Smooth muscle cell (in vitro differentiated cells): ENCODE results near the gene IRX5. TPM values are rescaled to one million over a fixed set of nuclear protein-coding genes. Genes with fewer than 3 reads are reported as not detected.

ENCODE experiments used
- DNase-seq: peaks from one replicate; lab custom pipeline; 2025; ENCODE audit not compliant: unreplicated experiment; lab: John Stamatoyannopoulos, UW
- H2AFZ ChIP-seq: fragments of 200-600 bp; sonication (generic); 2 replicates; pipeline ENCODE4 v1.6.0; 2016; ENCODE audit warnings: antibody characterized with exemption, low read depth, mild to moderate bottlenecking
- H3F3A ChIP-seq: fragments of 200-600 bp; sonication (generic); 2 replicates; pipeline ENCODE4 v1.6.0; 2017; ENCODE audit warnings: antibody characterized with exemption, low read depth
- H3K27ac ChIP-seq: fragments of 200-600 bp; sonication (generic); 2 replicates; pipeline ENCODE4 v1.5.1; 2016; ENCODE audit warnings: low read depth, mild to moderate bottlenecking
- H3K27me3 ChIP-seq: fragments of 200-600 bp; sonication (generic); 2 replicates; pipeline ENCODE4 v1.6.1; 2016; ENCODE audit warnings: low read depth, mild to moderate bottlenecking
- H3K36me3 ChIP-seq: fragments of 200-600 bp; sonication (generic); 2 replicates; pipeline ENCODE4 v1.5.1; 2016; ENCODE audit warnings: low read depth
- H3K4me1 ChIP-seq: fragments of 200-600 bp; sonication (generic); 2 replicates; pipeline ENCODE4 v1.5.1; 2016; ENCODE audit warnings: low read depth
- H3K4me2 ChIP-seq: fragments of 200-600 bp; sonication (generic); 2 replicates; pipeline ENCODE4 v1.6.0; 2016; ENCODE audit warnings: mild to moderate bottlenecking
- H3K4me3 ChIP-seq: fragments of 200-600 bp; sonication (generic); 2 replicates; pipeline ENCODE4 v1.5.1; 2016; ENCODE audit warnings: mild to moderate bottlenecking
- H3K79me2 ChIP-seq: fragments of 200-600 bp; sonication (generic); 2 replicates; pipeline ENCODE4 v1.6.0; 2016; ENCODE audit warnings: low read depth, mild to moderate bottlenecking
- H3K9ac ChIP-seq: fragments of 200-600 bp; sonication (generic); 2 replicates; pipeline ENCODE4 v1.6.0; 2016; ENCODE audit warnings: low read depth
- H3K9me3 ChIP-seq: fragments of 200-600 bp; sonication (generic); replicated peaks from 2 replicates; pipeline ENCODE4 v1.5.1; 2016; ENCODE audit warnings: low read depth
- H4K20me1 ChIP-seq: fragments of 200-600 bp; sonication (generic); 2 replicates; pipeline ENCODE4 v1.6.0; 2016; ENCODE audit warnings: low read depth
- WGBS: methylation state at CpG from one replicate; pipeline ENCODE4 v1.1.7; 2016; ENCODE audit warnings: low lambda C conversion rate; 5-methylcytosine and 5-hydroxymethylcytosine counted together
- polyA plus RNA-seq: library from polyadenylated mRNA; unstranded; fragments of >200 nt; fragmentation: Nextera tagmentation; extraction: Ambion mirVana; gene quantifications from 2 replicates; pipeline ENCODE4 v1.2.1, GENCODE V29; 2016
- total RNA-seq: library from RNA; depleted of rRNA; stranded (reverse); fragments of >200 nt; gene quantifications from 2 replicates; pipeline ENCODE4 v1.2.3, GENCODE V29; 2014
- TF ChIP-seq, protein P1 (sequence below): fragments of 200-600 bp; sonication (generic); IDR thresholded peaks from 2 replicates; pipeline ENCODE4 v1.5.1; 2017; ENCODE audit warnings: borderline replicate concordance, mild to moderate bottlenecking, antibody characterized with exemption; ENCODE audit not compliant: insufficient read depth, poor library complexity, severe bottlenecking

Gene IRX5
- total and polyA plus RNA-seq, 2 experiments from 2014 or later = 1.5 to 2.7 TPM

DNA sequence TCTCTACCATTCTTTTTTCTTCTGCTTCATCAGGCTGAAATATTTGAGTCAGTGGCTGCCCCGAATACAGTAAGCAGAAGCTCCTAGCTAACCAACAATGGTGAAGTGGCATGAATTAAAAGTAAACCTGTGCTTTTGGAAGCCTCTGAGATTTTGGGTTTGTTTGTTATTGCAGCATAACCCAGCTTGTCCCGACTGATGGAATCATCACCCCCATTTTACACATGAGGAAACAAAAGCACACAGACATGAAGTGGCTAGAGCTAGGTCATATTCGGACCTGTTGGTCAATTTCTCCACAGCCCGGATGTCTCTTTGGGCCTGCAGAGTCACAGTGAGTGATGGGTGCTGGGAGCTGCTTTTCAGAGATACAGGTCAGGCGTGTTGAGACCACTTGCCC, 39.4 kb downstream of the IRX5 start:
- H3K9ac ChIP-seq = no peak overlapping the region
- no peak for DNase-seq
- WGBS = 94% methylated on average over 5 of the region's 5 CpGs
- no peak overlapping the region for H3K4me2 ChIP-seq
- H3K27me3 ChIP-seq = peaks cover 4% of the 10 kb centered on the region
- no peak overlapping the region for H3K4me3 ChIP-seq
- H3K4me1 ChIP-seq = no peaks in the 10 kb centered on the region
- no peak overlapping the region for H2AFZ ChIP-seq
- H3K36me3 ChIP-seq = no peaks in the 10 kb centered on the region
- TF ChIP-seq, protein P1, sequence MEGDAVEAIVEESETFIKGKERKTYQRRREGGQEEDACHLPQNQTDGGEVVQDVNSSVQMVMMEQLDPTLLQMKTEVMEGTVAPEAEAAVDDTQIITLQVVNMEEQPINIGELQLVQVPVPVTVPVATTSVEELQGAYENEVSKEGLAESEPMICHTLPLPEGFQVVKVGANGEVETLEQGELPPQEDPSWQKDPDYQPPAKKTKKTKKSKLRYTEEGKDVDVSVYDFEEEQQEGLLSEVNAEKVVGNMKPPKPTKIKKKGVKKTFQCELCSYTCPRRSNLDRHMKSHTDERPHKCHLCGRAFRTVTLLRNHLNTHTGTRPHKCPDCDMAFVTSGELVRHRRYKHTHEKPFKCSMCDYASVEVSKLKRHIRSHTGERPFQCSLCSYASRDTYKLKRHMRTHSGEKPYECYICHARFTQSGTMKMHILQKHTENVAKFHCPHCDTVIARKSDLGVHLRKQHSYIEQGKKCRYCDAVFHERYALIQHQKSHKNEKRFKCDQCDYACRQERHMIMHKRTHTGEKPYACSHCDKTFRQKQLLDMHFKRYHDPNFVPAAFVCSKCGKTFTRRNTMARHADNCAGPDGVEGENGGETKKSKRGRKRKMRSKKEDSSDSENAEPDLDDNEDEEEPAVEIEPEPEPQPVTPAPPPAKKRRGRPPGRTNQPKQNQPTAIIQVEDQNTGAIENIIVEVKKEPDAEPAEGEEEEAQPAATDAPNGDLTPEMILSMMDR = no peak
- H3K9me3 ChIP-seq = no peaks in the 10 kb centered on the region
- H3K79me2 ChIP-seq = no peaks in the 10 kb centered on the region
- H3F3A ChIP-seq = no peaks in the 10 kb centered on the region
- no peak overlapping the region for H3K27ac ChIP-seq
- no peaks in the 10 kb centered on the region for H4K20me1 ChIP-seq

DNA sequence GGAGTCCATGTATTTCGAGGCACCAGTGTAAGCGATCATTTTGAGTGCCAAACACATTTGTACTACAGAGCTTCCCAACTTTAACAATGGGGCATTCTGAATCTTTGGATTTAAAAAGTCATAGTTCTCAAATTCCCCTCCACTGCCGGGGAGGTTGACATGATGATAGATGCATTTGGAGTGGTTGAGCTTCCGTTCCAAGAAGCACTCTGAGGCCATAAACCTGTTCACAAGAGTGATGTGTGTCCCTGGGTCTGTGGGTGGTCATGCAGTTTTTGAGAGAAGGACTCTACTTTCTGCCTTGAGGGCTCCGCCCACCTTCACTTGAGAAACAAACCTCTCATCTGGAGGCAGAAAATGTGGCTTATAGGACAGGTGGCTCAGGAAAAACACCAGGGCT, 43.7 kb downstream of the IRX5 start:
- peaks cover 17% of the 10 kb centered on the region for H3K27me3 ChIP-seq
- no peaks in the 10 kb centered on the region for H3K36me3 ChIP-seq
- no peaks in the 10 kb centered on the region for H3K9me3 ChIP-seq
- H3K4me1 ChIP-seq = no peaks in the 10 kb centered on the region
- DNase-seq = no peak
- no peaks in the 10 kb centered on the region for H3K79me2 ChIP-seq
- H4K20me1 ChIP-seq = no peaks in the 10 kb centered on the region
- no peak overlapping the region for H3K27ac ChIP-seq
- H3K4me2 ChIP-seq = no peak overlapping the region
- no peak overlapping the region for H2AFZ ChIP-seq
- H3F3A ChIP-seq = no peaks in the 10 kb centered on the region
- WGBS = 82% methylated on average over 5 of the region's 5 CpGs
- H3K9ac ChIP-seq = no peak overlapping the region
- no peak overlapping the region for H3K4me3 ChIP-seq
- TF ChIP-seq, protein P1 = no peak

DNA sequence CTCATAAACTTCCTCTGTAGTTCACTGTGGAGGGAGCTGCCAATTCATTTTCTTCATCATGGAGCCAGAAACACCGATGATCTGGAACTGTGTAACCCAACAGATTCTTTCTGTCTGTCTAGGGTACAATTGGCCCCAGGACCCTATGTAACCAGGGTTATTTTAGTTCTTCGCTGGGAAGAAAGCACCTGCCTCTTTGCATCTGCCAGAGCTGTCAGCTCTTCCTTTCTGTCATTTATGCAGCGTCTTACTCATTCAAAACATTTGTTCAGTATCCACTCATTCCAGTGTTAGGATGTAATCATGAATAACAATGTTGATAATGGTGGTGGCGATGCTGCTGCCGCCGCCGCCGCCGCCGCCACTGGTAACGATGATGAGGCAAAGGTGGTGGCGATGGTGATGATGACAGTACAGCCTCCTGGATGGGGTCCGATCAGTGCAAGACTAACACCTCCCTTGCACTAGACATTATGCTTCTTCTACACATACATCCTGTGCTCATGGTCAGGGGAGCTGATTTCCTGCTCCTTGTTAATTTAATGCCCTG, 46.1 kb downstream of the IRX5 start:
- no peak overlapping the region for H3K9ac ChIP-seq
- peaks cover 18% of the 10 kb centered on the region for H3K27me3 ChIP-seq
- no peak for DNase-seq
- WGBS = 95% methylated on average over 13 of the region's 13 CpGs
- no peak overlapping the region for H3K4me3 ChIP-seq
- H3F3A ChIP-seq = no peaks in the 10 kb centered on the region
- no peaks in the 10 kb centered on the region for H3K36me3 ChIP-seq
- TF ChIP-seq, protein P1 = no peak
- H3K4me2 ChIP-seq = no peak overlapping the region
- no peak overlapping the region for H3K27ac ChIP-seq
- no peaks in the 10 kb centered on the region for H3K9me3 ChIP-seq
- H3K4me1 ChIP-seq = no peaks in the 10 kb centered on the region
- H4K20me1 ChIP-seq = no peaks in the 10 kb centered on the region
- H2AFZ ChIP-seq = no peak overlapping the region
- no peaks in the 10 kb centered on the region for H3K79me2 ChIP-seq

DNA sequence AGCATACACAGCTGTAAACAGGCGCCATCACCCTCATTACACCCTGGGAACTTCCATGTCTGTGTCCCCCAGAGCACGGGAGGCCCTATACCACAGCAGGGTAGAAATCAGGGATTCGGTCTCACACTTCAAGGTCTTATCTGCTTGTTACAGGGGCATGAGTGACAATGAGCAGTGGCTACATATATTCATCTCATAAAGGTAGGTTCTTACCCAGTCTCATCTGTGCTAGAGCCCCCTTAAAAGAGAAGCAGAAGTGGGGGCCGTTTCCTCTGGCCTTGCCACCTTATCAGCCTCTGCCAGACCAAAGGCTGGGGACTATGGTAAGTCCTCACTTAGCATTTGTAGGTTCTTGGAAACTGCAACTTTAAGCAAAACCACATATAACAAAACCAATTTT, 46.5 kb downstream of the IRX5 start:
- no peaks in the 10 kb centered on the region for H4K20me1 ChIP-seq
- 94% methylated on average over 4 of the region's 4 CpGs for WGBS
- no peak overlapping the region for H2AFZ ChIP-seq
- no peak overlapping the region for H3K27ac ChIP-seq
- no peak for DNase-seq
- H3K4me3 ChIP-seq = no peak overlapping the region
- H3K79me2 ChIP-seq = no peaks in the 10 kb centered on the region
- no peaks in the 10 kb centered on the region for H3K36me3 ChIP-seq
- TF ChIP-seq, protein P1 = no peak
- no peaks in the 10 kb centered on the region for H3K4me1 ChIP-seq
- no peaks in the 10 kb centered on the region for H3F3A ChIP-seq
- H3K9ac ChIP-seq = no peak overlapping the region
- no peak overlapping the region for H3K4me2 ChIP-seq
- peaks cover 18% of the 10 kb centered on the region for H3K27me3 ChIP-seq
- H3K9me3 ChIP-seq = no peaks in the 10 kb centered on the region
